ENCODE results near the gene MAPKAPK3.
"Not testable (repeated sequence)": the region's sequence is repeated elsewhere in the genome, so short reads cannot be mapped to it uniquely, and the experiment has no call there.

Gene MAPKAPK3

DNA sequence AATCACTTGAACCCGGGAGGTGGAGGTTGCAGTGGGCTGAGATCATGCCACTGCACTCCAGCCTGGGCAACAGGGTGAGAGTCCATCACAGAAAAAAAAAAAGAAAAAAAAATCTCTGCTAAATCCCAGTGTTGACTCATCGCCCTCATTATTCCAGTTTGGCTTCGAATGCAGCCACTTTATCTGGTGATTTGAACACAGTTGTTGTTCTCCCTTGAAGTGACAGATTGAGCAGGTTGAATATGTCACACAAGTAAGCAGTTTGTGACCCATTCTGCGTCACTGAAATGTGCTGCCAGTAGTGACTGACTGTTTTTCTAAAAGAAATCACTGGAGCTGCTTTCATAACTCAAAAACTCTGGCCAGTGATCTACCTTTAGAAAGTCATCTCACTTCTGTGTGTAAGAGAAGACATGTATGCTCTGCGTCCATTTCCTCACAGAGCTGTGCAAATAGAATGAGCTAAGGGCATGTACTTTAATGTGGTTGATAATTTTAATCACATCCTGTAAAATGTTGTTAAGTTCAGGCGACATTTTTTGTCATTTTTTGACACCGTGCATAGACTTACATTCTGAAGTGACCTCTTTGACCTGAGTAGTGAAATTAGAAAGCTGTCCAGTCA is 70.3 kb downstream of the MAPKAPK3 start:
- DNase-seq (ENCODE audit: low read depth in 2 of 2, low spot score in 1 of 2), result no peak

DNA sequence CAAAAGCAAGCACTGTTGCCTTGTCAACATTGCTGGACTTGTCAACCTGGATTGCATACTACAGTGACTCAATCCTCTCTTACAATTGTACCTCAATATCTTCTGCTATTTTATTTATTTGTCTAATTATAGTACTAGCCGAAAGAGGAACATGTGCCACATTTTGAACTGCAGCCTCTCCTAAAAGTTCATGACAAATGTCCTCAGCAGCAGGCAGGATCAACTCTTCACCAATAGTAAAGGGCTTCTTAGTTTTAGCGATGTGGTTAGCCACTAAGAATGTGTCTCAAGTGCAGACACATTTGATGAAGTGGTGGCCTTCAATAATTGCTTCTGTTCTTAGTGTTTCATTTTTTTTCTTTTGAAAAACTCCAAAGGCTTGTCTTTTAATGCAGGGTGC is 71.0 kb downstream of the MAPKAPK3 start:
- no peak for DNase-seq (ENCODE audit: low read depth in 2 of 2, low spot score in 1 of 2)

- DNase-seq (ENCODE audit: low read depth in 2 of 2, low spot score in 1 of 2), result not testable (repeated sequence)
Observed at GRCh38 chr3:50688602-50689001, 71.7 kb downstream of the MAPKAPK3 start.

DNA sequence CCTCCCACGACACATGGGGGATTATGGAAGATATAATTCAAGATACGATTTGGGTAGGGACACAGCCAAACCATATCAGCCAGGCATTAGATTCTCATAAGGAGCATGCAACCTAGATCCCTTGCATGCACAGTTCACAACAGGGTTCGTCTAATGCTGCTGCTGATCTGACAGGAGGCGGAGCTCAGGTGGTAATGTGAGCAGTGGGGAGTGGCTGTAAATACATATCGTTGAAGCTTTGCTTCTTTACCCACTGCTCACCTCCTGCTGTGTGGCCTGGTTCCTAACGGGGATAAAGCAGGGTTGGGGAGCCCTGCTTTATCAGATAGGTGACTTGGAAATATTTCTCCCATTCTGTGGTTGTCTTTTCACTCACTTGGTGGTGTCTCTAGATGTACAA is 72.6 kb downstream of the MAPKAPK3 start:
- DNase-seq (ENCODE audit: low read depth in 2 of 2, low spot score in 1 of 2), result no peak

GRCh38 chr3:50695031-50695430 is 78.1 kb downstream of the MAPKAPK3 start:
- no peak for DNase-seq (ENCODE audit: low read depth in 2 of 2, low spot score in 1 of 2)

DNA sequence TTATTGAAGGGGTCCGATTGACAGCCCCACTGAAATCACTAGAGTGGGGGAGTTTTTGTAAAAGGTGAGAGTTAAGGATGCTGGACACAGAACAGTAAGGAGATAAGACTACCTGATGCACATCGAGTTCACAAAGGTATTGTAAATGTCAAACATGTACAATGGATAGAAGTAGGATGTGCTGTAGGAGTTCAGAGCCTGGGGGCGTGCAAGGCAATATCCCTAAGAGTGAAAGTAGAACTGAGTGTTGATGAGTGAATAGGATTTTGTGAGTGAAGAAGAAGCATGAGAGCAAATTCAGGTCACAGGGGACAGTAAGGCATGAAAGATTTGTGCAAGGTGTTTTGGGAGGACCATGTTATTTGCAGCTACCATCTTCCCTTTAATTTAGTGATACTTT is 79.3 kb downstream of the MAPKAPK3 start:
- DNase-seq (ENCODE audit: low read depth in 2 of 2, low spot score in 1 of 2), result no peak

DNA sequence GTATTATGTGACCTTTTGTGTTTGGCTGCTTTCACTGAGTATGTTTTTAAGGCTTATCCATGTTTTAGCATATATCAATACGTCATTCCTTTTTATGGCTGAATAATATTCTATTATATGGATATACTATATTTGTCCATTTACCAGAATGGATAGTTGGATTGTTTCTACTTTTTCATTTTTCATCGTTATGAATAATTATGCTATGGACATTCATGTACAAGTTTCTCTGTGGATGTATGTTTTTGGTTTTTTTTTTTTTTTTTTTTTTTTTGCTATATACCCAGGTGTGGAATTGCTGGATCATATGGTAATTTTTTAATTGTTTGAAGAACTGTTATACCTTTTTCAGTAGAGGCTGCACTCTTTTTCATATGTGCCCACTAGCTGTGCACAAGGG is 81.3 kb downstream of the MAPKAPK3 start:
- DNase-seq (ENCODE audit: low read depth in 2 of 2, low spot score in 1 of 2), result no peak
